ENCODE results near the gene POLR3B. TPM values are rescaled to one million over a fixed set of nuclear protein-coding genes. Genes with fewer than 3 reads are reported as not detected.

POLR3B gene
- total and polyA plus RNA-seq, 2 experiments from 2014 or later, result 4.0 to 14.6 TPM

DNA sequence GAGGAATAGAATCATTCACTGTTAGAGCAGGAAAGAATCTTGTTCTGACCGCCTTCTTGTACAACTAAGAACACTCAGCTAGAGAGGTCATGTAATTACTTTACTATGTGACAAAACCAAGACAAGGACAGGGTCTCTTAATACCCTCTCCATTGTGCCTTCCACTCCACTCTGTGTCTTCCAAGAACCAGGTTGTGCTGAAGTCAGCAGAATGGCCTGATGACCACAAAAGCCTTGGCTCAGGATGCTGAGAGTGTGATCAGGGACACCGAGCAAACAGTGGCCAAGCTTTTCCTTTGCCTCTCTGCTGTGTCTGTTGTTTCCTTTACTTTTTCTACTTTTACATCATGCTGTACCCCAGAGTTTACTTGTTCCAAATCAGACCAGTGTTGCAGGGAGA is 142.1 kb downstream of the POLR3B start:
- DNase-seq (ENCODE audit: low spot score), result no peak
- Histone ChIP-seq H3K9me2 (ENCODE audit: insufficient read depth) (no peaks in the 10 kb centered on the region), H3K4me1 (ENCODE audit: insufficient read depth) (no peaks in the 10 kb centered on the region), H3K27me3 (ENCODE audit: insufficient read depth) (no peaks in the 10 kb centered on the region), H3F3A (replicated peaks; ENCODE audit: low read depth) (no peaks in the 10 kb centered on the region), H3K36me3 (ENCODE audit: insufficient read depth) (no peaks in the 10 kb centered on the region), H4K20me1 (replicated peaks; ENCODE audit: insufficient read depth) (no peaks in the 10 kb centered on the region), H3K79me2 (replicated peaks; ENCODE audit: insufficient read depth) (no peaks in the 10 kb centered on the region), H2AFZ (no peak overlapping the region), H3K4me2 (no peak overlapping the region), H3K27ac (ENCODE audit: low read depth) (no peak overlapping the region), H3K4me3 (no peak overlapping the region)
- Mint-ChIP-seq H3K36me3 (ENCODE audit: low read depth) (no peaks in the 10 kb centered on the region; the same call in 1 of the 3 replicates), H3K27ac (no peak overlapping the region), H3K4me1 (no peaks in the 10 kb centered on the region), H3K27me3 (ENCODE audit: insufficient read depth, low read depth, poor library complexity) (no peaks in the 10 kb centered on the region), H3K9me3 (no peaks in the 10 kb centered on the region), H3K4me3 (no peak overlapping the region)
- no peak for TF ChIP-seq JUNB (IDR thresholded peaks at IDR 0.05; ENCODE audit: unreplicated experiment)
- TF ChIP-seq CREB1 (CRISPR knock-in tag; IDR thresholded peaks at IDR 0.05; ENCODE audit: low read depth), result no peak
- TF ChIP-seq, protein P1, sequence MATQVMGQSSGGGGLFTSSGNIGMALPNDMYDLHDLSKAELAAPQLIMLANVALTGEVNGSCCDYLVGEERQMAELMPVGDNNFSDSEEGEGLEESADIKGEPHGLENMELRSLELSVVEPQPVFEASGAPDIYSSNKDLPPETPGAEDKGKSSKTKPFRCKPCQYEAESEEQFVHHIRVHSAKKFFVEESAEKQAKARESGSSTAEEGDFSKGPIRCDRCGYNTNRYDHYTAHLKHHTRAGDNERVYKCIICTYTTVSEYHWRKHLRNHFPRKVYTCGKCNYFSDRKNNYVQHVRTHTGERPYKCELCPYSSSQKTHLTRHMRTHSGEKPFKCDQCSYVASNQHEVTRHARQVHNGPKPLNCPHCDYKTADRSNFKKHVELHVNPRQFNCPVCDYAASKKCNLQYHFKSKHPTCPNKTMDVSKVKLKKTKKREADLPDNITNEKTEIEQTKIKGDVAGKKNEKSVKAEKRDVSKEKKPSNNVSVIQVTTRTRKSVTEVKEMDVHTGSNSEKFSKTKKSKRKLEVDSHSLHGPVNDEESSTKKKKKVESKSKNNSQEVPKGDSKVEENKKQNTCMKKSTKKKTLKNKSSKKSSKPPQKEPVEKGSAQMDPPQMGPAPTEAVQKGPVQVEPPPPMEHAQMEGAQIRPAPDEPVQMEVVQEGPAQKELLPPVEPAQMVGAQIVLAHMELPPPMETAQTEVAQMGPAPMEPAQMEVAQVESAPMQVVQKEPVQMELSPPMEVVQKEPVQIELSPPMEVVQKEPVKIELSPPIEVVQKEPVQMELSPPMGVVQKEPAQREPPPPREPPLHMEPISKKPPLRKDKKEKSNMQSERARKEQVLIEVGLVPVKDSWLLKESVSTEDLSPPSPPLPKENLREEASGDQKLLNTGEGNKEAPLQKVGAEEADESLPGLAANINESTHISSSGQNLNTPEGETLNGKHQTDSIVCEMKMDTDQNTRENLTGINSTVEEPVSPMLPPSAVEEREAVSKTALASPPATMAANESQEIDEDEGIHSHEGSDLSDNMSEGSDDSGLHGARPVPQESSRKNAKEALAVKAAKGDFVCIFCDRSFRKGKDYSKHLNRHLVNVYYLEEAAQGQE (IDR thresholded peaks at IDR 0.05; ENCODE audit: unreplicated experiment), result no peak
- TF ChIP-seq ZNF114 (CRISPR knock-in tag; IDR thresholded peaks at IDR 0.05), result no peak
- no peak for TF ChIP-seq STAT1 (IDR thresholded peaks at IDR 0.05; ENCODE audit: unreplicated experiment)
- no peak for TF ChIP-seq NANOG (IDR thresholded peaks at IDR 0.05; ENCODE audit: borderline replicate concordance)
- TF ChIP-seq EZH2phosphoT487 (IDR thresholded peaks at IDR 0.05; ENCODE audit: unreplicated experiment), result no peak
- TF ChIP-seq EZH2 (IDR thresholded peaks at IDR 0.05; ENCODE audit: low read depth, unreplicated experiment), result no peak
- TF ChIP-seq ZNF331 (CRISPR knock-in tag; IDR thresholded peaks at IDR 0.05; ENCODE audit: low read depth), result no peak
- TF ChIP-seq, protein P2, sequence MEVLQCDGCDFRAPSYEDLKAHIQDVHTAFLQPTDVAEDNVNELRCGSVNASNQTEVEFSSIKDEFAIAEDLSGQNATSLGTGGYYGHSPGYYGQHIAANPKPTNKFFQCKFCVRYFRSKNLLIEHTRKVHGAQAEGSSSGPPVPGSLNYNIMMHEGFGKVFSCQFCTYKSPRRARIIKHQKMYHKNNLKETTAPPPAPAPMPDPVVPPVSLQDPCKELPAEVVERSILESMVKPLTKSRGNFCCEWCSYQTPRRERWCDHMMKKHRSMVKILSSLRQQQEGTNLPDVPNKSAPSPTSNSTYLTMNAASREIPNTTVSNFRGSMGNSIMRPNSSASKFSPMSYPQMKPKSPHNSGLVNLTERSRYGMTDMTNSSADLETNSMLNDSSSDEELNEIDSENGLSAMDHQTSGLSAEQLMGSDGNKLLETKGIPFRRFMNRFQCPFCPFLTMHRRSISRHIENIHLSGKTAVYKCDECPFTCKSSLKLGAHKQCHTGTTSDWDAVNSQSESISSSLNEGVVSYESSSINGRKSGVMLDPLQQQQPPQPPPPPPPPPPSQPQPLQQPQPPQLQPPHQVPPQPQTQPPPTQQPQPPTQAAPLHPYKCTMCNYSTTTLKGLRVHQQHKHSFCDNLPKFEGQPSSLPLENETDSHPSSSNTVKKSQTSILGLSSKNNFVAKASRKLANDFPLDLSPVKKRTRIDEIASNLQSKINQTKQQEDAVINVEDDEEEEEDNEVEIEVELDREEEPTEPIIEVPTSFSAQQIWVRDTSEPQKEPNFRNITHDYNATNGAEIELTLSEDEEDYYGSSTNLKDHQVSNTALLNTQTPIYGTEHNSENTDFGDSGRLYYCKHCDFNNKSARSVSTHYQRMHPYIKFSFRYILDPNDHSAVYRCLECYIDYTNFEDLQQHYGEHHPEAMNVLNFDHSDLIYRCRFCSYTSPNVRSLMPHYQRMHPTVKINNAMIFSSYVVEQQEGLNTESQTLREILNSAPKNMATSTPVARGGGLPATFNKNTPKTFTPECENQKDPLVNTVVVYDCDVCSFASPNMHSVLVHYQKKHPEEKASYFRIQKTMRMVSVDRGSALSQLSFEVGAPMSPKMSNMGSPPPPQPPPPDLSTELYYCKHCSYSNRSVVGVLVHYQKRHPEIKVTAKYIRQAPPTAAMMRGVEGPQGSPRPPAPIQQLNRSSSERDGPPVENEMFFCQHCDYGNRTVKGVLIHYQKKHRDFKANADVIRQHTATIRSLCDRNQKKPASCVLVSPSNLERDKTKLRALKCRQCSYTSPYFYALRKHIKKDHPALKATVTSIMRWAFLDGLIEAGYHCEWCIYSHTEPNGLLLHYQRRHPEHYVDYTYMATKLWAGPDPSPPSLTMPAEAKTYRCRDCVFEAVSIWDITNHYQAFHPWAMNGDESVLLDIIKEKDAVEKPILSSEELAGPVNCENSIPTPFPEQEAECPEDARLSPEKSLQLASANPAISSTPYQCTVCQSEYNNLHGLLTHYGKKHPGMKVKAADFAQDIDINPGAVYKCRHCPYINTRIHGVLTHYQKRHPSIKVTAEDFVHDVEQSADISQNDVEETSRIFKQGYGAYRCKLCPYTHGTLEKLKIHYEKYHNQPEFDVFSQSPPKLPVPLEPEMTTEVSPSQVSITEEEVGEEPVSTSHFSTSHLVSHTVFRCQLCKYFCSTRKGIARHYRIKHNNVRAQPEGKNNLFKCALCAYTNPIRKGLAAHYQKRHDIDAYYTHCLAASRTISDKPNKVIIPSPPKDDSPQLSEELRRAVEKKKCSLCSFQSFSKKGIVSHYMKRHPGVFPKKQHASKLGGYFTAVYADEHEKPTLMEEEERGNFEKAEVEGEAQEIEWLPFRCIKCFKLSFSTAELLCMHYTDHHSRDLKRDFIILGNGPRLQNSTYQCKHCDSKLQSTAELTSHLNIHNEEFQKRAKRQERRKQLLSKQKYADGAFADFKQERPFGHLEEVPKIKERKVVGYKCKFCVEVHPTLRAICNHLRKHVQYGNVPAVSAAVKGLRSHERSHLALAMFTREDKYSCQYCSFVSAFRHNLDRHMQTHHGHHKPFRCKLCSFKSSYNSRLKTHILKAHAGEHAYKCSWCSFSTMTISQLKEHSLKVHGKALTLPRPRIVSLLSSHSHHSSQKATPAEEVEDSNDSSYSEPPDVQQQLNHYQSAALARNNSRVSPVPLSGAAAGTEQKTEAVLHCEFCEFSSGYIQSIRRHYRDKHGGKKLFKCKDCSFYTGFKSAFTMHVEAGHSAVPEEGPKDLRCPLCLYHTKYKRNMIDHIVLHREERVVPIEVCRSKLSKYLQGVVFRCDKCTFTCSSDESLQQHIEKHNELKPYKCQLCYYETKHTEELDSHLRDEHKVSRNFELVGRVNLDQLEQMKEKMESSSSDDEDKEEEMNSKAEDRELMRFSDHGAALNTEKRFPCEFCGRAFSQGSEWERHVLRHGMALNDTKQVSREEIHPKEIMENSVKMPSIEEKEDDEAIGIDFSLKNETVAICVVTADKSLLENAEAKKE (CRISPR knock-in tag; IDR thresholded peaks at IDR 0.05), result no peak
- no peak for TF ChIP-seq POLR2AphosphoS5 (IDR thresholded peaks at IDR 0.05; ENCODE audit: low read depth)
- TF ChIP-seq, protein P3, sequence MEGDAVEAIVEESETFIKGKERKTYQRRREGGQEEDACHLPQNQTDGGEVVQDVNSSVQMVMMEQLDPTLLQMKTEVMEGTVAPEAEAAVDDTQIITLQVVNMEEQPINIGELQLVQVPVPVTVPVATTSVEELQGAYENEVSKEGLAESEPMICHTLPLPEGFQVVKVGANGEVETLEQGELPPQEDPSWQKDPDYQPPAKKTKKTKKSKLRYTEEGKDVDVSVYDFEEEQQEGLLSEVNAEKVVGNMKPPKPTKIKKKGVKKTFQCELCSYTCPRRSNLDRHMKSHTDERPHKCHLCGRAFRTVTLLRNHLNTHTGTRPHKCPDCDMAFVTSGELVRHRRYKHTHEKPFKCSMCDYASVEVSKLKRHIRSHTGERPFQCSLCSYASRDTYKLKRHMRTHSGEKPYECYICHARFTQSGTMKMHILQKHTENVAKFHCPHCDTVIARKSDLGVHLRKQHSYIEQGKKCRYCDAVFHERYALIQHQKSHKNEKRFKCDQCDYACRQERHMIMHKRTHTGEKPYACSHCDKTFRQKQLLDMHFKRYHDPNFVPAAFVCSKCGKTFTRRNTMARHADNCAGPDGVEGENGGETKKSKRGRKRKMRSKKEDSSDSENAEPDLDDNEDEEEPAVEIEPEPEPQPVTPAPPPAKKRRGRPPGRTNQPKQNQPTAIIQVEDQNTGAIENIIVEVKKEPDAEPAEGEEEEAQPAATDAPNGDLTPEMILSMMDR (conservative IDR thresholded peaks at IDR 0.05; ENCODE audit: low read depth in 2 of 2), result no peak
- TF ChIP-seq, protein P4, sequence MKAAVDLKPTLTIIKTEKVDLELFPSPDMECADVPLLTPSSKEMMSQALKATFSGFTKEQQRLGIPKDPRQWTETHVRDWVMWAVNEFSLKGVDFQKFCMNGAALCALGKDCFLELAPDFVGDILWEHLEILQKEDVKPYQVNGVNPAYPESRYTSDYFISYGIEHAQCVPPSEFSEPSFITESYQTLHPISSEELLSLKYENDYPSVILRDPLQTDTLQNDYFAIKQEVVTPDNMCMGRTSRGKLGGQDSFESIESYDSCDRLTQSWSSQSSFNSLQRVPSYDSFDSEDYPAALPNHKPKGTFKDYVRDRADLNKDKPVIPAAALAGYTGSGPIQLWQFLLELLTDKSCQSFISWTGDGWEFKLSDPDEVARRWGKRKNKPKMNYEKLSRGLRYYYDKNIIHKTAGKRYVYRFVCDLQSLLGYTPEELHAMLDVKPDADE (IDR thresholded peaks at IDR 0.05), result no peak
- no peak for ATAC-seq

Measured in GM23338 (cell line).